GM21737 (cell line): ENCODE results near the gene WWP2.
"Not testable (repeated sequence)": the region's sequence is repeated elsewhere in the genome, so short reads cannot be mapped to it uniquely, and the experiment has no call there.

Experiments
- ATAC-seq: cut with Tn5 transposase; IDR thresholded peaks from one replicate; pipeline ENCODE4 v1.9.1; 2021; ENCODE audit warnings: mild to moderate bottlenecking, moderate library complexity; ENCODE audit not compliant: unreplicated experiment

WWP2 gene

GRCh38 chr16:69793526-69793925 is 31.4 kb downstream of the WWP2 start:
- no peak for ATAC-seq

GRCh38 chr16:69794486-69794885 is 32.4 kb downstream of the WWP2 start:
- ATAC-seq = no peak

GRCh38 chr16:69796285-69797118 is 34.4 kb downstream of the WWP2 start:
- ATAC-seq = no peak

GRCh38 chr16:69798466-69798865 is 36.3 kb downstream of the WWP2 start:
- no peak for ATAC-seq

GRCh38 chr16:69799611-69800031 is 37.5 kb downstream of the WWP2 start:
- ATAC-seq = no peak

- no peak for ATAC-seq
Observed at GRCh38 chr16:69804297-69804696, 42.2 kb downstream of the WWP2 start.

- not testable (repeated sequence) for ATAC-seq
Observed at GRCh38 chr16:69806776-69807175, 44.6 kb downstream of the WWP2 start.

GRCh38 chr16:69812688-69813014 is 50.5 kb downstream of the WWP2 start:
- ATAC-seq = no peak

GRCh38 chr16:69814078-69814477 is 51.9 kb downstream of the WWP2 start:
- no peak for ATAC-seq

- ATAC-seq = no peak
Observed at GRCh38 chr16:69814561-69814960, 52.4 kb downstream of the WWP2 start.

- not testable (repeated sequence) for ATAC-seq
Observed at GRCh38 chr16:69815216-69815883, 53.2 kb downstream of the WWP2 start.

GRCh38 chr16:69816996-69817395 is 54.9 kb downstream of the WWP2 start:
- ATAC-seq = no peak

- no peak for ATAC-seq
Observed at GRCh38 chr16:69818891-69819545, 56.9 kb downstream of the WWP2 start.

- ATAC-seq = no peak
Observed at GRCh38 chr16:69820926-69821541, 58.9 kb downstream of the WWP2 start.

- no peak for ATAC-seq
Observed at GRCh38 chr16:69821844-69822173, 59.7 kb downstream of the WWP2 start.

GRCh38 chr16:69822174-69822935 is 60.2 kb downstream of the WWP2 start:
- no peak for ATAC-seq

- peak; percentile 80 for ATAC-seq
Observed at GRCh38 chr16:69823831-69824563, 61.9 kb downstream of the WWP2 start.

GRCh38 chr16:69824564-69825142 is 62.5 kb downstream of the WWP2 start:
- ATAC-seq = not testable (repeated sequence)

- no peak for ATAC-seq
Observed at GRCh38 chr16:69827524-69827923, 65.4 kb downstream of the WWP2 start.

GRCh38 chr16:69829338-69829737 is 67.2 kb downstream of the WWP2 start:
- no peak for ATAC-seq
